Thyroid gland (tissue), 4 donors: ENCODE data around the gene NAALADL2.

ENCODE experiments used
- CTCF ChIP-seq, 6 experiments: fragments of 200-600 bp in 3 of 6; fragments of 450-650 bp in 3 of 6; sonication (generic) in 3 of 6; IDR thresholded peaks; one replicate each; pipeline ENCODE4 v1.5.1; 2016 to 2019; ENCODE audit warnings: antibody characterized with exemption in 6 of 6, mild to moderate bottlenecking in 2 of 6, inconsistent platforms in 1 of 6, moderate library complexity in 1 of 6
- POLR2A ChIP-seq, 2 donors: fragments of 450-650 bp; IDR thresholded peaks; one replicate each; pipeline ENCODE4 v1.6.1; 2017; ENCODE audit warnings: antibody characterized with exemption in 2 of 2, mild to moderate bottlenecking in 2 of 2, moderate library complexity in 1 of 2

- TF ChIP-seq CTCF (IDR thresholded peaks at IDR 0.05) (no peak), POLR2A (IDR thresholded peaks at IDR 0.05) (no peak)
Measured at GRCh38 chr3:175107995-175108394, 248.9 kb downstream of the NAALADL2 start.
